ENCODE data around the gene NRM. TPM values are rescaled to one million over a fixed set of nuclear protein-coding genes. Genes with fewer than 3 reads are reported as not detected.

The NRM gene
- total and polyA plus RNA-seq, 2 experiments from 2014 or later: 13.8 to 33.8 TPM

DNA sequence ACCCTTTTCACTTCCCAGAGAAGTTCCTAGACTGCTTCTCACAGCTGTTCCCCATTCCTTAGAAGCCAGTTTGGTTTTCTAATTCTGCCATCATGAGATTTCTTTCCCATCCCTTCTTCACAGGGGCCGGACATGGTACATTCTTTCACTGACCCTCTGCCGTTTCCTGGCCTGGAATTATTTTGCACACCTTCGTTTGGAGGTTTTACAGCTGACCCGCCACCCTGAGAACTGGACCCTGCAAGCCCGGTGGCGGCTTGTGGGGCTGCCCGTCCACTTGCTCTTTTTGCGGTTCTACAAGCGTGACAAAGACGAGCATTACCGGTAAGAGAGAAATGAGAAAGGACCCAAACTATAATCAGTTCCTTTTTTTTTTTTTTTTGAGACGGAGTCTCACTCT lies 39.6 kb downstream of the NRM start:
- peaks cover 13% of the 10 kb centered on the region for H3K27me3 Mint-ChIP-seq (ENCODE audit: insufficient read depth, low read depth, poor library complexity)
- H3K27ac Mint-ChIP-seq: no peak overlapping the region
- no peak overlapping the region for H3K4me3 Mint-ChIP-seq
- Histone ChIP-seq H3K9me2 (ENCODE audit: insufficient read depth) (no peaks in the 10 kb centered on the region), H3K79me2 (replicated peaks; ENCODE audit: insufficient read depth) (peaks cover 17% of the 10 kb centered on the region), H3K4me1 (ENCODE audit: insufficient read depth) (peaks cover 11% of the 10 kb centered on the region), H3F3A (replicated peaks; ENCODE audit: low read depth) (peaks cover 7% of the 10 kb centered on the region; the same call in 1 of the 2 replicates), H3K27ac (ENCODE audit: low read depth) (no peak overlapping the region), H3K27me3 (ENCODE audit: insufficient read depth) (no peaks in the 10 kb centered on the region), H3K4me3 (no peak overlapping the region), H3K4me2 (no peak overlapping the region), H2AFZ (no peak overlapping the region), H3K36me3 (ENCODE audit: insufficient read depth) (peaks cover 18% of the 10 kb centered on the region), H4K20me1 (replicated peaks; ENCODE audit: insufficient read depth) (peaks cover 7% of the 10 kb centered on the region; the same call in 1 of the 2 replicates)
- no peak for ATAC-seq
- H3K36me3 Mint-ChIP-seq (ENCODE audit: low read depth): peaks cover 58% of the 10 kb centered on the region
- no peak for DNase-seq (ENCODE audit: low spot score)
- peaks cover 11% of the 10 kb centered on the region for H3K4me1 Mint-ChIP-seq
- TF ChIP-seq ZNF331 (CRISPR knock-in tag; IDR thresholded peaks at IDR 0.05; ENCODE audit: low read depth): no peak
- TF ChIP-seq, protein P1, sequence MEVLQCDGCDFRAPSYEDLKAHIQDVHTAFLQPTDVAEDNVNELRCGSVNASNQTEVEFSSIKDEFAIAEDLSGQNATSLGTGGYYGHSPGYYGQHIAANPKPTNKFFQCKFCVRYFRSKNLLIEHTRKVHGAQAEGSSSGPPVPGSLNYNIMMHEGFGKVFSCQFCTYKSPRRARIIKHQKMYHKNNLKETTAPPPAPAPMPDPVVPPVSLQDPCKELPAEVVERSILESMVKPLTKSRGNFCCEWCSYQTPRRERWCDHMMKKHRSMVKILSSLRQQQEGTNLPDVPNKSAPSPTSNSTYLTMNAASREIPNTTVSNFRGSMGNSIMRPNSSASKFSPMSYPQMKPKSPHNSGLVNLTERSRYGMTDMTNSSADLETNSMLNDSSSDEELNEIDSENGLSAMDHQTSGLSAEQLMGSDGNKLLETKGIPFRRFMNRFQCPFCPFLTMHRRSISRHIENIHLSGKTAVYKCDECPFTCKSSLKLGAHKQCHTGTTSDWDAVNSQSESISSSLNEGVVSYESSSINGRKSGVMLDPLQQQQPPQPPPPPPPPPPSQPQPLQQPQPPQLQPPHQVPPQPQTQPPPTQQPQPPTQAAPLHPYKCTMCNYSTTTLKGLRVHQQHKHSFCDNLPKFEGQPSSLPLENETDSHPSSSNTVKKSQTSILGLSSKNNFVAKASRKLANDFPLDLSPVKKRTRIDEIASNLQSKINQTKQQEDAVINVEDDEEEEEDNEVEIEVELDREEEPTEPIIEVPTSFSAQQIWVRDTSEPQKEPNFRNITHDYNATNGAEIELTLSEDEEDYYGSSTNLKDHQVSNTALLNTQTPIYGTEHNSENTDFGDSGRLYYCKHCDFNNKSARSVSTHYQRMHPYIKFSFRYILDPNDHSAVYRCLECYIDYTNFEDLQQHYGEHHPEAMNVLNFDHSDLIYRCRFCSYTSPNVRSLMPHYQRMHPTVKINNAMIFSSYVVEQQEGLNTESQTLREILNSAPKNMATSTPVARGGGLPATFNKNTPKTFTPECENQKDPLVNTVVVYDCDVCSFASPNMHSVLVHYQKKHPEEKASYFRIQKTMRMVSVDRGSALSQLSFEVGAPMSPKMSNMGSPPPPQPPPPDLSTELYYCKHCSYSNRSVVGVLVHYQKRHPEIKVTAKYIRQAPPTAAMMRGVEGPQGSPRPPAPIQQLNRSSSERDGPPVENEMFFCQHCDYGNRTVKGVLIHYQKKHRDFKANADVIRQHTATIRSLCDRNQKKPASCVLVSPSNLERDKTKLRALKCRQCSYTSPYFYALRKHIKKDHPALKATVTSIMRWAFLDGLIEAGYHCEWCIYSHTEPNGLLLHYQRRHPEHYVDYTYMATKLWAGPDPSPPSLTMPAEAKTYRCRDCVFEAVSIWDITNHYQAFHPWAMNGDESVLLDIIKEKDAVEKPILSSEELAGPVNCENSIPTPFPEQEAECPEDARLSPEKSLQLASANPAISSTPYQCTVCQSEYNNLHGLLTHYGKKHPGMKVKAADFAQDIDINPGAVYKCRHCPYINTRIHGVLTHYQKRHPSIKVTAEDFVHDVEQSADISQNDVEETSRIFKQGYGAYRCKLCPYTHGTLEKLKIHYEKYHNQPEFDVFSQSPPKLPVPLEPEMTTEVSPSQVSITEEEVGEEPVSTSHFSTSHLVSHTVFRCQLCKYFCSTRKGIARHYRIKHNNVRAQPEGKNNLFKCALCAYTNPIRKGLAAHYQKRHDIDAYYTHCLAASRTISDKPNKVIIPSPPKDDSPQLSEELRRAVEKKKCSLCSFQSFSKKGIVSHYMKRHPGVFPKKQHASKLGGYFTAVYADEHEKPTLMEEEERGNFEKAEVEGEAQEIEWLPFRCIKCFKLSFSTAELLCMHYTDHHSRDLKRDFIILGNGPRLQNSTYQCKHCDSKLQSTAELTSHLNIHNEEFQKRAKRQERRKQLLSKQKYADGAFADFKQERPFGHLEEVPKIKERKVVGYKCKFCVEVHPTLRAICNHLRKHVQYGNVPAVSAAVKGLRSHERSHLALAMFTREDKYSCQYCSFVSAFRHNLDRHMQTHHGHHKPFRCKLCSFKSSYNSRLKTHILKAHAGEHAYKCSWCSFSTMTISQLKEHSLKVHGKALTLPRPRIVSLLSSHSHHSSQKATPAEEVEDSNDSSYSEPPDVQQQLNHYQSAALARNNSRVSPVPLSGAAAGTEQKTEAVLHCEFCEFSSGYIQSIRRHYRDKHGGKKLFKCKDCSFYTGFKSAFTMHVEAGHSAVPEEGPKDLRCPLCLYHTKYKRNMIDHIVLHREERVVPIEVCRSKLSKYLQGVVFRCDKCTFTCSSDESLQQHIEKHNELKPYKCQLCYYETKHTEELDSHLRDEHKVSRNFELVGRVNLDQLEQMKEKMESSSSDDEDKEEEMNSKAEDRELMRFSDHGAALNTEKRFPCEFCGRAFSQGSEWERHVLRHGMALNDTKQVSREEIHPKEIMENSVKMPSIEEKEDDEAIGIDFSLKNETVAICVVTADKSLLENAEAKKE (CRISPR knock-in tag; IDR thresholded peaks at IDR 0.05): no peak
- TF ChIP-seq, protein P2, sequence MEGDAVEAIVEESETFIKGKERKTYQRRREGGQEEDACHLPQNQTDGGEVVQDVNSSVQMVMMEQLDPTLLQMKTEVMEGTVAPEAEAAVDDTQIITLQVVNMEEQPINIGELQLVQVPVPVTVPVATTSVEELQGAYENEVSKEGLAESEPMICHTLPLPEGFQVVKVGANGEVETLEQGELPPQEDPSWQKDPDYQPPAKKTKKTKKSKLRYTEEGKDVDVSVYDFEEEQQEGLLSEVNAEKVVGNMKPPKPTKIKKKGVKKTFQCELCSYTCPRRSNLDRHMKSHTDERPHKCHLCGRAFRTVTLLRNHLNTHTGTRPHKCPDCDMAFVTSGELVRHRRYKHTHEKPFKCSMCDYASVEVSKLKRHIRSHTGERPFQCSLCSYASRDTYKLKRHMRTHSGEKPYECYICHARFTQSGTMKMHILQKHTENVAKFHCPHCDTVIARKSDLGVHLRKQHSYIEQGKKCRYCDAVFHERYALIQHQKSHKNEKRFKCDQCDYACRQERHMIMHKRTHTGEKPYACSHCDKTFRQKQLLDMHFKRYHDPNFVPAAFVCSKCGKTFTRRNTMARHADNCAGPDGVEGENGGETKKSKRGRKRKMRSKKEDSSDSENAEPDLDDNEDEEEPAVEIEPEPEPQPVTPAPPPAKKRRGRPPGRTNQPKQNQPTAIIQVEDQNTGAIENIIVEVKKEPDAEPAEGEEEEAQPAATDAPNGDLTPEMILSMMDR (conservative IDR thresholded peaks at IDR 0.05; ENCODE audit: low read depth in 2 of 2): no peak
- TF ChIP-seq CREB1 (CRISPR knock-in tag; IDR thresholded peaks at IDR 0.05; ENCODE audit: low read depth): no peak
- TF ChIP-seq STAT1 (IDR thresholded peaks at IDR 0.05; ENCODE audit: unreplicated experiment): no peak
- no peak for TF ChIP-seq JUNB (IDR thresholded peaks at IDR 0.05; ENCODE audit: unreplicated experiment)
- no peak for TF ChIP-seq ZNF114 (CRISPR knock-in tag; IDR thresholded peaks at IDR 0.05)
- TF ChIP-seq, protein P3, sequence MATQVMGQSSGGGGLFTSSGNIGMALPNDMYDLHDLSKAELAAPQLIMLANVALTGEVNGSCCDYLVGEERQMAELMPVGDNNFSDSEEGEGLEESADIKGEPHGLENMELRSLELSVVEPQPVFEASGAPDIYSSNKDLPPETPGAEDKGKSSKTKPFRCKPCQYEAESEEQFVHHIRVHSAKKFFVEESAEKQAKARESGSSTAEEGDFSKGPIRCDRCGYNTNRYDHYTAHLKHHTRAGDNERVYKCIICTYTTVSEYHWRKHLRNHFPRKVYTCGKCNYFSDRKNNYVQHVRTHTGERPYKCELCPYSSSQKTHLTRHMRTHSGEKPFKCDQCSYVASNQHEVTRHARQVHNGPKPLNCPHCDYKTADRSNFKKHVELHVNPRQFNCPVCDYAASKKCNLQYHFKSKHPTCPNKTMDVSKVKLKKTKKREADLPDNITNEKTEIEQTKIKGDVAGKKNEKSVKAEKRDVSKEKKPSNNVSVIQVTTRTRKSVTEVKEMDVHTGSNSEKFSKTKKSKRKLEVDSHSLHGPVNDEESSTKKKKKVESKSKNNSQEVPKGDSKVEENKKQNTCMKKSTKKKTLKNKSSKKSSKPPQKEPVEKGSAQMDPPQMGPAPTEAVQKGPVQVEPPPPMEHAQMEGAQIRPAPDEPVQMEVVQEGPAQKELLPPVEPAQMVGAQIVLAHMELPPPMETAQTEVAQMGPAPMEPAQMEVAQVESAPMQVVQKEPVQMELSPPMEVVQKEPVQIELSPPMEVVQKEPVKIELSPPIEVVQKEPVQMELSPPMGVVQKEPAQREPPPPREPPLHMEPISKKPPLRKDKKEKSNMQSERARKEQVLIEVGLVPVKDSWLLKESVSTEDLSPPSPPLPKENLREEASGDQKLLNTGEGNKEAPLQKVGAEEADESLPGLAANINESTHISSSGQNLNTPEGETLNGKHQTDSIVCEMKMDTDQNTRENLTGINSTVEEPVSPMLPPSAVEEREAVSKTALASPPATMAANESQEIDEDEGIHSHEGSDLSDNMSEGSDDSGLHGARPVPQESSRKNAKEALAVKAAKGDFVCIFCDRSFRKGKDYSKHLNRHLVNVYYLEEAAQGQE (IDR thresholded peaks at IDR 0.05; ENCODE audit: unreplicated experiment): no peak
- TF ChIP-seq EZH2 (IDR thresholded peaks at IDR 0.05; ENCODE audit: low read depth, unreplicated experiment): no peak
- TF ChIP-seq, protein P4, sequence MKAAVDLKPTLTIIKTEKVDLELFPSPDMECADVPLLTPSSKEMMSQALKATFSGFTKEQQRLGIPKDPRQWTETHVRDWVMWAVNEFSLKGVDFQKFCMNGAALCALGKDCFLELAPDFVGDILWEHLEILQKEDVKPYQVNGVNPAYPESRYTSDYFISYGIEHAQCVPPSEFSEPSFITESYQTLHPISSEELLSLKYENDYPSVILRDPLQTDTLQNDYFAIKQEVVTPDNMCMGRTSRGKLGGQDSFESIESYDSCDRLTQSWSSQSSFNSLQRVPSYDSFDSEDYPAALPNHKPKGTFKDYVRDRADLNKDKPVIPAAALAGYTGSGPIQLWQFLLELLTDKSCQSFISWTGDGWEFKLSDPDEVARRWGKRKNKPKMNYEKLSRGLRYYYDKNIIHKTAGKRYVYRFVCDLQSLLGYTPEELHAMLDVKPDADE (IDR thresholded peaks at IDR 0.05): no peak
- H3K9me3 Mint-ChIP-seq: no peaks in the 10 kb centered on the region
